T-helper 22 cell (primary cell): ENCODE measurements around the gene THOC3.
"Not testable (repeated sequence)": the region's sequence is repeated elsewhere in the genome, so short reads cannot be mapped to it uniquely, and the experiment has no call there.

Source experiments
- DNase-seq: peaks from one replicate; pipeline ENCODE4 v3.0.0-alpha.2; 2020; ENCODE audit warnings: low read depth

THOC3 gene

DNA sequence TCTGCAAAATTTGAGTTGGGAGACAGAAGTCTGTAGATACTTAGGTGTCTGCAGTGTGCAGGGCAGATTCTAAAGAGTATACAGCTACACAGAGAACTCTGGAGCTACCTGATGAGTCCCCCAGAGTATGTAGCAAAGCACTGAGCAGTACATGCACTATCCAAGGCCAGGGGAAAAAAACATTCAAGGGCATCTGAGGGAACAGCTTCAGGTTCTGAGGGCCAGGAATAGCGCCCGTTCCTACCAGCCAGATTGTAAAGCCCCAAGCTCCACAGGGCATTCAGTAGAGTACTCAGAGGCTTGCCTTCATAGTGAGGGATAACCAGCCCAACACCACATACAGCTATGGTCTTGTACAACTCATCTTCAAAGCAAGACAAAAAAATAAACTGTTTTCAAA, 27.5 kb downstream of the THOC3 start:
- not testable (repeated sequence) for DNase-seq

DNA sequence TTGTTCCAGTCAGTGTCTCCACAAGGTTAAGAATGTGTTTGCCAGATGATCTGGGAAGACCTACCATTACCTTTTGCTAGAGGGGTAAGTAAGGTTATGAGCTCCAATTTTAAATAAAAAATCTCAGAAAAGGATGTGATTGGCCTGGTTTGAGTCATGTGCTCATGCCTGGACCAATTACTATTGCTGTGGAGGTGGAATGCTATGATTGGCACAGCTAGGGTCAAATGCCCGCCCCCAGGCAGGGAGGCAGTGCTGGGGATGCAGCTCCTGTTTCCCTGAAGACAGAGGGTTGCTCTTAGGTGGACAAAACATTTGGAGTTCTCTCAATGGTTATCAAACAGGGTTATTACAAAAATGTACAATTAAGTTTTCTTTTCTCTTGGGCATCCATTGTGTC, 29.6 kb downstream of the THOC3 start:
- DNase-seq, result not testable (repeated sequence)

DNA sequence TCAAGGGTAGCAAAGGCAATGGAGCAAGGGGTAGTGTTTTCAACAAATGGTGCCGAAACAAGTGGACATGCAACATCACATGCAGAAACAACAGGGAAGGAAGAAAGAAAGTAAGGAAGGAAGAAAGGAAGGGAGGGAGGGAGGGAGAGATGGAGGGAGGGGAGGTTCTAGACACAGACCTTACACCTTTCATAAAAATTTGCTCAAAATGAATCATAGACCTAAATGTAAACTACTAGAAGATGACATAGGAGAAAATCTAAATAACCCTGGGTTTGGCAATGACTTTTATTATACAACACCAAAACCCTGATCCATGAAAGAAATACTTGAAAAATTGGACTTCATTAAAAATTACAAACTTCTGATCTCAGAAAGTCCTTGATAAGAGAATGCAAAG, 39.4 kb downstream of the THOC3 start:
- DNase-seq, result not testable (repeated sequence)

DNA sequence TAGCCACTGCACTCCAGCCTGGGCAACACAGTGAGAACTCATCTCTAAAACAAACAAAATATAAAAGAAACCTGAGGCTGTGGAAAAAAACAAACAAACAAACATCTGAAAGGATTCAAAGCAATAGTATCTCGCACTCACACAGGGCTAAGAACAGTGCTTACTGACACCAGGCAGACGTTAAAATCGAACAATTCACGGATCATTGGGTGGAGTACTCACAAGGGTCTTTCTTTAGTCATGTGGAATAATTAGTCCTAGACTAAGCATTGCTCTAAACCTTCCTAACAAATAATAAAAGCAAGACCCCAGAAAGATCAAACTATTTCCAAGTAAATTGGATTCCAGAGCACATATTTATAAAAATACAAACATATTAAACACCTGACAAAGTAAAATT, 43.0 kb downstream of the THOC3 start:
- DNase-seq, result not testable (repeated sequence)

DNA sequence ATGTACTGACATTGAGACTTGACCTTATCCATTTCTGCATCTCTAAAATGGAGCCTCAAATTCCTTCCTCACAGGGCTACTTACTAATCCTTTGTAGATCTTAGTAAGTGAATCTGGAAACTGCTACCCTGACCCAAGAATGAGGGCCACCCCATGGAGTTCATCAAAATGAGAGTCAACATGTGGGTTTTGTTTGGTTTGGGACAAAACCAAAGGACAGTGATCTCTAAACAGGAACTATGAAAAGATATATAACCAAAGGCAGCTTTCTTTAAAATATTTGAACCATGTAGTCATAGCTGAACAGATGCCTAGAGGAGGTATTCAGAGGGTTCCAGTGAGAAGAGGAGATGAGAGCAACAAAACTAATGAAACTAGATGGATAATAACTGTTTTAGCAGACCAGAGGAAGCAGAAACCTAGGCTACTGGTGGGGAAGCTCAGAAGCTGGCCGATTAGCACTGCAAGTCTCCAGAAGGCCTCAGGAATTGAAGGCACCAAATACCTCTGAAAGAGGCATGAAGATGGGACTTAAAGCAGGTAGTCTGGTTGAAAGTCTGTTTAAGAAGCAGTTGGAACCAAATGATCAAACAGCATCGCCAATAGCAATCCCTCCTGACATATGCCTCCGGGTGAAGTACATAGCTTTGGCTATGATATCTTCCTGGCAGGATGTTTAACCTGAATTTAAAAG, 45.8 kb downstream of the THOC3 start:
- DNase-seq, result no peak

DNA sequence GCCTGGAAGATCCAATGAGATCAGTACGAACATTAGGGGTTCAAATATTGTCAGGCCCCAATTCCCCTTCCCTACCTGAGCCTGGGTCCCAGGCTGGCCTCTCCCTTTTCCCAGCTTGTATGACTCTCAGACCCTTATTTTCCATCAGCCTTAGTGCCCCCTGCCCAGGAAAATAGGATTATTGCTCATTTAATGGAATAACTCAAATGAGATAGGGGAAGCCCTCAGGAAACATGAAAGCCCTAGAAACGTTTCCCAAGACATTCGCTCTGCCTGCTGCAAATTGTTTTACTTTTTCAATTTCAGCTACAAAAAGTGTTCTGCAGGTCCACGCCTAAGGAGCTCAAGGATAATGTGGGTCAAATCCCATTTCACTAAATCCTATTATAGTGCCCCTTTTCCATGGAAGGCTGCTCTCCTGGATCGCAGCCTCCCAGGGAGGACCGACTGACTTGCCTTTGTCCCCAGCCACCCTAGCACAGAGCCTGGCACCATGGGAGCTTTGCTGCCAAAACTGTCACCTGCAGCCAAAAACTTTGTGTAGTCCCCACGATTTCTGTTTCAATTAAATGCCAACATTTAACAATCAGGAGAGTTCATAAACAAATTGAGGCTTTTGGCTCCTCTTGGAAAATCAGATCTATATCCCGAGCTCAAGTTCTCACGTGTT, 46.9 kb downstream of the THOC3 start:
- DNase-seq, result no peak

DNA sequence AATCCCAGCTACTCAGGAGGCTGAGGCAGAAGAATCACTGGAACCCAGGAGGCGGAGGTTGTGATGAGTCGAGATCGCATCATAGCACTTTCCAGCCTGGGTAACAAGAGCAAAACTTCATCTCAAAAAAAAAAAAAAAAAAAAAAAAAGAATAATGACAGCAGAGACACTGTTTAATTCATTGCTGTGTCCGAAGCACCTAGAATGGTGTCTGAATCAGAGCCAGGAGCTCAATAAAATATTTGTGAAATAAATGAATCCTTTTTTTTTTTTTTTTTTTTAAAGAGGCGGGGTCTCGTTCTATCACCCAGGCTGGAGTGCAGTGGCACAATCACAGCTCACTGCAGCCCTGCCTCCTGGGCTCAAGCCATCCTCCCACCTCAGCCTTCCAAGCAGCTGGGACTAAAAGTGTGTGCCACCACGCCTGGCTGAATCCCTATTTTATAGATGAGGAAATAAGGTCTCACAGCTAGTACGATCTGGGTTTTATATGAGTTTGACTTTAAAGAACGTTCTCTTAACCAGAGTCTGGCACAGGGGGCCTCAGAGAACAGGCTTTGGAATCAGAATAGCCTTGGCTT, 47.8 kb downstream of the THOC3 start:
- no peak for DNase-seq

DNA sequence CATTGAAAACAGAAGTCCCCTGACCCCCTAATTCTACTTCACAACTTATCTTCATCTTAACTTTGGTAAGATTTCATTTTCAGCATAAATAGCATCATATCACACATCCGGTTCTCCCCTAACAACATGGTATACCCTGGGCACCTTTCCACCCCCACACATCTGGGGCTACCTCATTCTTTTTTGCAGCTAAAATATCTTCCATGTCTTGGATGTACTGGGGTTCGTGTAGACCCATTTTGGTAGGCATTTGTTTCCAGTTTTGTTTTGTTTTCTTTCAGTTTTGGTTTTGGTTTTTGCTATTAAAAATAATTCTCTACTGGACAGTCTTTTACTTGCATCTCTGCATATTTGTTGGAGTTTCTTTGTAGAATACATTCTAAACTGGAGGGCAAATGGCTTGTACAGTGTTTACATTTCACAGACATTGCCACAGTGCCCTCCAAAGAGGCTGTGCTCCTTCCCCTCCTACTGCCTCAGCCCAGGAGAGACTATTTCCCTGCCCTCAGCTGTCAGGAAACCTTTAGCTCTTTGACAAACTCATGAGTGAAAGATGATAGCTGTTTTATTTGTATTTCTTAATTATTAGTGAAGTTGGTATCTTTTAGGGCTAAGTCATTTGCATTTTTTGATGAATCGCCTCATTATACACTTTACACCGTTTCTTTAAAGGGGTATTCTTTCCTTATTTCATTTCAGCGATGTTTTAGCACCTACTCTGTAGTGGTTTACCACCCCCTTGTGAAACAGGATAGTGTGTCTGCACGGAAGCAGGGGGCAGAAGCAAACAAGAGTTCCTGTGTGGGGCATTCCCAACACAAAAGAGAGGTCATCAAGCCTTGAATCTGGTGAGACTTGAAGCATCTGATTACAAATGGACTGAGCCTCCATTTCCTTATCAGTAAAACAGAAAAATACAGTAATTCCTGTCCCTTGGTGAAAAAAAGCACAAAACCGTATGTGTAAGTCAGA, 52.8 kb downstream of the THOC3 start:
- DNase-seq, result not testable (repeated sequence)

DNA sequence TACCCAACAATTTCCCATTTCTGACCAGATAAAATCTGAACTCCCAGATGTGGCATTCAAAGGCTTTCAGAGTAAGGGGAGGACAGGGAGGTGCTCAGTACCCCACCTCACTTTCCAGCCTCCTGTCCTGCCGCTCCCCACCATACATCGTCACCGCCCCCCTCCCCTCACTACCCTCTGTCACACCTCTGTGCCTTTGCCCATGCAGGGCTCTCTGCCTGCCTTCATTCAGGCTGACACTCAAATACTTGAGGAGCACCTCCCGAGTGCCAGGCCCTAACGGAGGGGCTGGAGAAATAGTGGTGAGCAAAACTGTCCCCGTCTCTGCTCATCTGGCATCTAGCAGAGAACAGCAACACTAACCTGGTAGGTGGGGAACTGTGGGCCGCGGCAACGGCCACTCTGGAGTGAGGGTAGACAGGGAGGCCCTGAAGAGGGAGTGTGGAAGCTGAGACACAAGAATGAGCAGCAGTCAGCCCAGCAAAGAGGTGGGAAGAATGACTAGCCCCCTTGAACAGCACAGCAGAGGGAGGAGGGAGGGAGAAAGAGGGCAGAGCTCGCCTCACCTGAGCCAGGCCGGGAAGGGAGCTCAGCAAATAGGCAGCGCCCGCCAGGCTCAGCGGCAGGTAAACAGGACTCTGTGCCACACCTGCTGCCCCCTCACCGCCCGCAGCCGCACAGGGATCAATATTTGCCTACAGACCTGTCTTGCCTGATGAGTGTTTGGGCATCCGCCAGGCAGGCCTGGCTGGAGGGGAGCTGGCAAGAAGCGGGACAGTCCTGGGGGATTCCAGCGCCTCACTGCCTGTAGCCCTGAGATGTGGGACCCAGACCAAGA, 54.1 kb downstream of the THOC3 start:
- not testable (repeated sequence) for DNase-seq

DNA sequence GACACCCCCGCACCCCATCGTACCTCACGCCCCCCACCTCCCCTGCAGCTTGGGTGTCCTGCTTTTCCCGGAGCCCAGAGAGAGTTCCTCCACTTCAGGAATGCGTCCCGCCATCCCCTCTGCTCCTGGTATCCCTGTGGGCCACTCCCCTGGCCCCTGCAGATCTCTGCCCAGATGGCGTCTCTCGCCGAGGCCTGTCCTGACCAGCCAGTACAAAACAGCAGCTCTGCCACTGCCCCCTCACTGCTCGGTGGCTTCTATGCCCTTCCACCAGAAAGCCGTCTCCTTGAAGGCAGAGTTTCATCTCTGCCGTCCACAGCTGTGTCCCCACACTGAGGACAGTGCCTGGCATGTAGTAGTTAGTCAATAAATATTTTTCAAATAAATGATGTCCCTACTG, 58.0 kb downstream of the THOC3 start:
- DNase-seq, result not testable (repeated sequence)
